Measurements from ENCODE around the gene EVA1A. TPM values are rescaled to one million over a fixed set of nuclear protein-coding genes. Genes with fewer than 3 reads are reported as not detected.

Gene EVA1A
- total RNA-seq, 1 experiment from 2014 or later: 0.21 TPM

DNA sequence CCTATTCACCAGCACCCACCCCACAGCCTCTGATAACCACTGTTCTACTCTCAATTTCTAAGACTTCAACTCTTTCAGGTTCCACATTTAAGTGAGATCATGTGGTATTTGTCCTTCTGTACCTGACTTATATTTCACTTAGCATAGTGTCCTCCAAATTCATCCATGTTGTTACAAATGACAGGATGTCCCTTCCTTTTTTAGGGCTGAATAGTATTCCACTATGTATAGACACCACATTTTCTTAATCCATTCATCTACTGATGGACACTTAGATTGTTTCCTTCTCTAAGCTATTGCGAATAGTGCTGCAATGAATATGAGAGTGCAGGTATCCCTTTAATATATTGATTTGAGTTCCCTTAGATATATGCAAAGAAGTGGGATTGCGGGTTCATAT is 100.1 kb downstream of the EVA1A start:
- POLR2A ChIA-PET: interaction anchor here (0.5 kb wide), 1 partner anchor 16 kb away, joined by 3 read pairs; no protein-coding TSS in a partner anchor
- no peaks in the 10 kb centered on the region for H3K9me3 ChIP-seq (ENCODE audit: control insufficient read depth, insufficient read depth, low read depth, low read length)
- DNase-seq (ENCODE audit: low read depth, low spot score) (no peak), ATAC-seq (no peak)
- no peaks in the 10 kb centered on the region for H3K36me3 ChIP-seq (ENCODE audit: control insufficient read depth, insufficient read depth, low read length)
- BruUV-seq (replicated peaks): no TSS peak
- TF ChIP-seq, protein P1, sequence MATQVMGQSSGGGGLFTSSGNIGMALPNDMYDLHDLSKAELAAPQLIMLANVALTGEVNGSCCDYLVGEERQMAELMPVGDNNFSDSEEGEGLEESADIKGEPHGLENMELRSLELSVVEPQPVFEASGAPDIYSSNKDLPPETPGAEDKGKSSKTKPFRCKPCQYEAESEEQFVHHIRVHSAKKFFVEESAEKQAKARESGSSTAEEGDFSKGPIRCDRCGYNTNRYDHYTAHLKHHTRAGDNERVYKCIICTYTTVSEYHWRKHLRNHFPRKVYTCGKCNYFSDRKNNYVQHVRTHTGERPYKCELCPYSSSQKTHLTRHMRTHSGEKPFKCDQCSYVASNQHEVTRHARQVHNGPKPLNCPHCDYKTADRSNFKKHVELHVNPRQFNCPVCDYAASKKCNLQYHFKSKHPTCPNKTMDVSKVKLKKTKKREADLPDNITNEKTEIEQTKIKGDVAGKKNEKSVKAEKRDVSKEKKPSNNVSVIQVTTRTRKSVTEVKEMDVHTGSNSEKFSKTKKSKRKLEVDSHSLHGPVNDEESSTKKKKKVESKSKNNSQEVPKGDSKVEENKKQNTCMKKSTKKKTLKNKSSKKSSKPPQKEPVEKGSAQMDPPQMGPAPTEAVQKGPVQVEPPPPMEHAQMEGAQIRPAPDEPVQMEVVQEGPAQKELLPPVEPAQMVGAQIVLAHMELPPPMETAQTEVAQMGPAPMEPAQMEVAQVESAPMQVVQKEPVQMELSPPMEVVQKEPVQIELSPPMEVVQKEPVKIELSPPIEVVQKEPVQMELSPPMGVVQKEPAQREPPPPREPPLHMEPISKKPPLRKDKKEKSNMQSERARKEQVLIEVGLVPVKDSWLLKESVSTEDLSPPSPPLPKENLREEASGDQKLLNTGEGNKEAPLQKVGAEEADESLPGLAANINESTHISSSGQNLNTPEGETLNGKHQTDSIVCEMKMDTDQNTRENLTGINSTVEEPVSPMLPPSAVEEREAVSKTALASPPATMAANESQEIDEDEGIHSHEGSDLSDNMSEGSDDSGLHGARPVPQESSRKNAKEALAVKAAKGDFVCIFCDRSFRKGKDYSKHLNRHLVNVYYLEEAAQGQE (IDR thresholded peaks at IDR 0.05; ENCODE audit: insufficient read depth in 1 of 2, low read depth in 2 of 2, low read length in 1 of 2): no peak
- TF ChIP-seq TCF7L2 (IDR thresholded peaks at IDR 0.05; ENCODE audit: low read depth, low read length) (no peak), SIN3A (IDR thresholded peaks at IDR 0.05; ENCODE audit: borderline replicate concordance, insufficient read depth, low read depth, low read length) (no peak)
- in situ Hi-C loops (cut with HindIII; ENCODE audit: low pct_unique_long_range_greater_than_20kb, low sequenced_read_pairs) (no loop called here), intact Hi-C loops (cut with micrococcal nuclease; ENCODE audit: unreplicated experiment) (no loop called here)
- no peaks in the 10 kb centered on the region for H3K4me1 ChIP-seq (ENCODE audit: control insufficient read depth, insufficient read depth, low read length)
- CTCF ChIA-PET: no interaction called here
- H3K4me3 ChIP-seq (ENCODE audit: low read depth in 2 of 2, low read length in 2 of 2): no peak overlapping the region
- peaks cover 11% of the 10 kb centered on the region for H3K27me3 ChIP-seq (ENCODE audit: control insufficient read depth, insufficient read depth, low read length)
- no peak overlapping the region for H3K27ac ChIP-seq (ENCODE audit: low read length)

DNA sequence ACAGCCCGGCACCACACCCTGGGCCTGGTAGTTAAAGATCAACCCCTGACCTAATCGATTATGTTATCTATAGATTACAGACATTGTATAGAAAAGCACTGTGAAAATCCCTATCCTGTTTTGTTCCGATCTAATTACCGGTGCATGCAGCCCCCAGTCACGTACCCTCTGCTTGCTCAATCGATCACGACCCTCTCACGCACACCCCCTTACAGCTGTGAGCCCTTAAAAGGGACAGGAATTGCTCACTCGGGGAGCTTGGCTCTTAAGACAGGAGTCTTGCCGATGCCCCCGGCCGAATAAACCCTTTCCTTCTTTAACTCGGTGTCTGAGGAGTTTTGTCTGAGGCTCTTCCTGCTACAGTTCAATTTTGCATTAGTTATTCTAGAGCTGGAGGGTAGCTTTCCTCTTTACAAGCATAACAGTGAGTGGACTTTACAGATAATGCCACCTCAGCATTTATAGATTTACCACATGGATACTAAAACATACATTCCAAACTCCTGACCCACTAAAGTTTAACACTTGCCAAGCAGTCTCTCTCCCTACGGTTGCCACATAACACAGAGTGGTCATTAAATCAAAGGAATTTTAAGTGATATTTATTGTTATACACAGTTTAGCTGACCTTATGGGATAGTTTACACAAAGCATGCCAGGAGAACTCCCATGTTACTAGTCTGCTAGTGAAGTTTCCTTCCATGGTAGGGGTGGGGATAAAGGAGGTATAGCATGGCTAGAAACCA is 101.0 kb downstream of the EVA1A start:
- TF ChIP-seq, protein P1 (IDR thresholded peaks at IDR 0.05; ENCODE audit: insufficient read depth in 1 of 2, low read depth in 2 of 2, low read length in 1 of 2): no peak
- TF ChIP-seq TCF7L2 (IDR thresholded peaks at IDR 0.05; ENCODE audit: low read depth, low read length) (no peak), POLR2AphosphoS5 (IDR thresholded peaks at IDR 0.05; ENCODE audit: low read depth, low read length) (no peak), SIN3A (IDR thresholded peaks at IDR 0.05; ENCODE audit: borderline replicate concordance, insufficient read depth, low read depth, low read length) (no peak)
- TF ChIP-seq, protein P2, sequence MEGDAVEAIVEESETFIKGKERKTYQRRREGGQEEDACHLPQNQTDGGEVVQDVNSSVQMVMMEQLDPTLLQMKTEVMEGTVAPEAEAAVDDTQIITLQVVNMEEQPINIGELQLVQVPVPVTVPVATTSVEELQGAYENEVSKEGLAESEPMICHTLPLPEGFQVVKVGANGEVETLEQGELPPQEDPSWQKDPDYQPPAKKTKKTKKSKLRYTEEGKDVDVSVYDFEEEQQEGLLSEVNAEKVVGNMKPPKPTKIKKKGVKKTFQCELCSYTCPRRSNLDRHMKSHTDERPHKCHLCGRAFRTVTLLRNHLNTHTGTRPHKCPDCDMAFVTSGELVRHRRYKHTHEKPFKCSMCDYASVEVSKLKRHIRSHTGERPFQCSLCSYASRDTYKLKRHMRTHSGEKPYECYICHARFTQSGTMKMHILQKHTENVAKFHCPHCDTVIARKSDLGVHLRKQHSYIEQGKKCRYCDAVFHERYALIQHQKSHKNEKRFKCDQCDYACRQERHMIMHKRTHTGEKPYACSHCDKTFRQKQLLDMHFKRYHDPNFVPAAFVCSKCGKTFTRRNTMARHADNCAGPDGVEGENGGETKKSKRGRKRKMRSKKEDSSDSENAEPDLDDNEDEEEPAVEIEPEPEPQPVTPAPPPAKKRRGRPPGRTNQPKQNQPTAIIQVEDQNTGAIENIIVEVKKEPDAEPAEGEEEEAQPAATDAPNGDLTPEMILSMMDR (IDR thresholded peaks at IDR 0.05): no peak
- DNase-seq (ENCODE audit: low read depth, low spot score): no peak
- Histone ChIP-seq H3K27ac (ENCODE audit: low read length) (no peak overlapping the region), H3K4me3 (ENCODE audit: low read depth in 2 of 2, low read length in 2 of 2) (no peak overlapping the region), H3K27me3 (ENCODE audit: control insufficient read depth, insufficient read depth, low read length) (peaks cover 11% of the 10 kb centered on the region), H3K4me1 (ENCODE audit: control insufficient read depth, insufficient read depth, low read length) (no peaks in the 10 kb centered on the region), H3K36me3 (ENCODE audit: control insufficient read depth, insufficient read depth, low read length) (no peaks in the 10 kb centered on the region), H3K9me3 (ENCODE audit: control insufficient read depth, insufficient read depth, low read depth, low read length) (no peaks in the 10 kb centered on the region)
- ATAC-seq: no peak
- CTCF ChIA-PET: no interaction called here
- intact Hi-C loops (cut with micrococcal nuclease; ENCODE audit: unreplicated experiment): no loop called here
- POLR2A ChIA-PET: no interaction called here
- no TSS peak for BruUV-seq (replicated peaks)
- in situ Hi-C loops (cut with HindIII; ENCODE audit: low pct_unique_long_range_greater_than_20kb, low sequenced_read_pairs): no loop called here

All from Panc1 (cell line).